GM23248 (cell line): ENCODE data around the gene INSM1.

Experiments
- EZH2 ChIP-seq: fragments of 200-600 bp; sonication (generic); IDR thresholded peaks from 2 replicates; pipeline ENCODE4 v1.6.1; 2018; ENCODE audit warnings: antibody characterized with exemption, mild to moderate bottlenecking; ENCODE audit not compliant: insufficient read depth, poor library complexity, severe bottlenecking
- EZH2phosphoT487 ChIP-seq: fragments of 200-600 bp; sonication (generic); IDR thresholded peaks from 2 replicates; pipeline ENCODE4 v1.6.1; 2018; ENCODE audit warnings: antibody characterized with exemption, moderate library complexity, mild to moderate bottlenecking, low read depth; ENCODE audit not compliant: insufficient read depth

DNA sequence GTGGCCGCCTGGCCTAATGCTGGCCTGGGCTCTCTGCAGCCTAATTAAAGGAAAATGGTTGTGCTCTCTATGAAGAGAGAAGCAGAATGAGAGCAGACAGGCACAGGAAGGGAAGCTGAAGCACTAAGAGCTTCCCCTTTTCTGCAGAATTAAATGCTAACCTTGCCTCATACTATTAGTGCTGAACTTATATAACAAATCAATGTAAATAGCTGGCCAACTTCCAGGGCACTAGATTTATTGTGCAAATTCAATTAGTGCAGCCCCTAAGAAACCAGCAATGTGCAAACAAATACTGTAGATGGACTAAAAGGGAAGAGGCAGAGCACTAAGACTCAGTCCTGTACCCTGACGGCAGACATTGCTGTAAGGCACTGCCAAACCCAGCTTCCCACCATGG is 36.1 kb upstream of the INSM1 start:
- no peak for TF ChIP-seq EZH2phosphoT487
- no peak for TF ChIP-seq EZH2
